Occipital lobe (tissue), 2 donors: ENCODE data around the gene TNC. TPM values are rescaled to one million over a fixed set of nuclear protein-coding genes. Genes with fewer than 3 reads are reported as not detected.

Experiments used
- DNase-seq: peaks from one replicate; lab custom pipeline; 2025; lab: John Stamatoyannopoulos, UW
- total RNA-seq: library from RNA; depleted of rRNA; stranded (reverse); fragments of >200 nt; gene quantifications from one replicate; pipeline ENCODE4 v1.2.3, GENCODE V29; 2014

The TNC gene
- total RNA-seq, 1 donor from 2014 or later: 73.6 TPM

DNA sequence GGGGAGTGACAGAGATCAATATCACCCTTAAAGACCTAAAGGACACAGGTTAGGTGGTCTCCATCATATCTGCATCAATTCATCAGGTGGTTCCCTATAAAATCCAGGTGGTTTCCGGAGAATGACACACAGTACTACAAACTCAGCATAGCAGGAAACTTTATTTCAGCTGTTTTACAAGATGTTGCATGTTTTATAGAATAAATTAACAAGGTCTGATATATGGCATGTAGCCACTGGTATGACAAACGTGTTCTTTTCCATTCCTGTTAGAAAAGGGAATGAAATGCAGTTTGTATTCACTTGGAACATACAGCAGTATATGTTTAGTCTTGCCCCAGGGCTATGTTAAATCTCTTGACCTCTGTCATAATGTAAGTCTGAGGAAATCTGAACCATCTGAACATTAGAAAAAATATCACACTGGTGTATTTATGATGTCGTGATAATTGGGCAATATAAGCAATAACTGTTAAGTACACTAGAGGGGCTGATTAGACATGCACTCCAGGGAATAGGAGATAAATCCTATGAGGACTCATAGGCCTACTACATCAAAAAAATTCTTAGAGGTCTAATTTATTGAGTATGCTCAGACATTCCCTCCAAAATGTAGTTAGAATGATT is 145.3 kb downstream of the TNC start:
- no peak for DNase-seq

Other genes with a start within 250 kb of the TNC start
- gene TNFSF8, start 187.6 kb downstream of the TNC start, total RNA-seq: 1.1 TPM